HG02678 (cell line): ENCODE measurements around the gene DRICH1.
"Not testable (repeated sequence)": the region's sequence is repeated elsewhere in the genome, so short reads cannot be mapped to it uniquely, and the experiment has no call there.

Experiments used
- ATAC-seq: cut with Tn5 transposase; IDR thresholded peaks from one replicate; pipeline ENCODE4 v1.9.1; 2021; ENCODE audit warnings: mild to moderate bottlenecking, moderate library complexity; ENCODE audit not compliant: unreplicated experiment

DRICH1 gene, protein sequence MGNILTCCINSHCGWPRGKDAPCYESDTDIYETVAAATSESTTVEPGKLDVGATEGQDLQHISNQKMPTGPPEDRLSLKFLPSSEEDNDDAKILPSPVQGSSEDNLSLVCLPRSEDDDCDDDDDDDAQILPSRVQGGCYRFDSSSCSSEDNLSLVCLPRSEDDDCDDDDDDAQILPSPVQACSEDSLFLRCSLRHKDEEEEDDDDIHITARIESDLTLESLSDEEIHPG

DNA sequence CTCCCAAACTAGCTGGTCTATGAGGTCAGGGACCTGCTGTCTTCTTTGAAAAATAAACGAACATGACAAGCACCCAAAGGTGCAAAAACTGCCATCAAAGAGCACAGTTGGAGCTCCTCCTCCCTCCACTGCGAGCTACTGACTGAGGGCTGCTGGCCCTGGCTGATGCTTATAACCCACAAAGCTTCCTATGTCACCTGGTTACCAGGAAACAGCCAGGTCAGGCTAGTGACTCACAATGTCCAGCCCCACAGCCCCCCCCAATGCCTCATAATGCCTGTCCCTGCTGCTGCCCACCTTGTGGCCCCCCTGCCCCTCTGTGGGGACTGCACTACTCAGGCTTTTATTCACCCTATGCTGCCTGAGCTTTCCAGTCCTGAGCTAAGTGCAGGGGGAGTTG lies at the start of gene DRICH1:
DRICH1 (minus strand) TSS at position 144 of the 400 bp plus-strand sequence. CDS start 298 bp downstream, outside the sequence.
- ATAC-seq: no peak

DNA sequence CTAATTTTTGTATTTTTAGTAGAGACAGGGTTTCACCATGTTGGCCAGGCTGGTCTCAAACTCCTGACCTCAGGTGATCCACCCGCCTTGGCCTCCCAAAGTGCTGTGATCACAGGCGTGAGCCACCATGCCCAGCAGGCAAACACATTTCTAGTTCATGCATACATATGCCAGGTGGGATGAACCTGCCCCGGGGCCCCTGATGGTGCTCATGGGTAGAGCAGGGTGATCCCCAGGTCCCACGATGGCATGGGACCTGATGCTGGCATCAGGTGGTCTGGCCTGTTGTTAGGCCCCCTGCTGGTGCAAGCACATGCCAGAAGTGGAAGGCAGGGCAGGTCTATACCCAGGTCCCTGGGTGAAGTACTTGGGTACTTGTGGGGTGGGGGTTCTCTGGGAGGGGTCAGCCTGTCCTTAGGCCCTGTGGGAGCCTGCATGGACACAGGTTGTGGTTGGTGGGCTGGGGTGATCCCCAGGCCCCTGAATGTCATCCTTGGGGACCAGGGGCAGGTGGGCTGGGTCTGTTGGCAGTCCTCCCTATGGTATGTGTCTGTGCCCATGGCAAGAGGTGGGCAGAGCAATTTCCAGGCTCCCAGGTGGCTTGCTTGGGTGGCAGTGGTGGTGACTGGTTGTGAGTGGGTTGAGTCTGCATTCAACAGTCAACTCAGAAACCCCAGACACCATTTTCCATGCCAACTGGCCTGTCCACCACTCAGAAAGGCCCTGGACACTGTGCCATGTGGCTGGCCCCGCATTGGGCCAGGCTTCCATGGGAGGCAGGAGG lies 49.1 kb upstream of the DRICH1 start:
- ATAC-seq: no peak

DNA sequence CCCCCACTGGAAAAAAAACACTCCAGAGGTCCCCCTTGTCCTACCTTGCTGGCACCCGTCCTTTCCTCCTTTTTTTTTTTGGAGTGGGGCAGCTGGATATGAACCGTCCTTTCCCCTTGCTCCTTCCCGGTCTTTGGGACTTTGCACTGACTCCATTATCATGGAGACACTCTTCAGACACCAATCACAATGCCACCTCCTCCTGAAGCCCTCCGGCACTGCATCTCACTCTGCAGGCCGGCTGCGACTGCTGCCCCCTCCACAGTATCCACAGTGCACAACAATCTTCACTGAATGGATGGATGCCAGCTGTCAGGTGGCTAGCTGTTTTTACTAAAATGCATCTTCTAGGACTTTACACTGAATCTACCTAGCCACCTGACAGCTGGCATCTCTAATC lies 46.0 kb upstream of the DRICH1 start:
- no peak for ATAC-seq

DNA sequence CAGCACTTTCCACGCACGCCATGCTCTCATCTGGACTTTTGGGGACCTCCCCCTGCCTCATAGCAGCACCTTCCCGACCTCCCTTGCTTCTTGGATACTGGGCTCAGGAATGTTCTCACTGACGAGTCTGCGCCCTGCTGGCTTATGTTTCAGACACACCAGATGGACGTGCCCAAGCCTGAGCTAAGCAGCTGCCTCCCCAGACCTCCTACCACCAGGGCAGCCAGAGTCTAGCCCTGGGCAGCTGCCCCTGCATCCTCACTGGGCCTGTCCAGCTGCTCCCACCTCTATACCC lies 45.5 kb upstream of the DRICH1 start:
- no peak for ATAC-seq

DNA sequence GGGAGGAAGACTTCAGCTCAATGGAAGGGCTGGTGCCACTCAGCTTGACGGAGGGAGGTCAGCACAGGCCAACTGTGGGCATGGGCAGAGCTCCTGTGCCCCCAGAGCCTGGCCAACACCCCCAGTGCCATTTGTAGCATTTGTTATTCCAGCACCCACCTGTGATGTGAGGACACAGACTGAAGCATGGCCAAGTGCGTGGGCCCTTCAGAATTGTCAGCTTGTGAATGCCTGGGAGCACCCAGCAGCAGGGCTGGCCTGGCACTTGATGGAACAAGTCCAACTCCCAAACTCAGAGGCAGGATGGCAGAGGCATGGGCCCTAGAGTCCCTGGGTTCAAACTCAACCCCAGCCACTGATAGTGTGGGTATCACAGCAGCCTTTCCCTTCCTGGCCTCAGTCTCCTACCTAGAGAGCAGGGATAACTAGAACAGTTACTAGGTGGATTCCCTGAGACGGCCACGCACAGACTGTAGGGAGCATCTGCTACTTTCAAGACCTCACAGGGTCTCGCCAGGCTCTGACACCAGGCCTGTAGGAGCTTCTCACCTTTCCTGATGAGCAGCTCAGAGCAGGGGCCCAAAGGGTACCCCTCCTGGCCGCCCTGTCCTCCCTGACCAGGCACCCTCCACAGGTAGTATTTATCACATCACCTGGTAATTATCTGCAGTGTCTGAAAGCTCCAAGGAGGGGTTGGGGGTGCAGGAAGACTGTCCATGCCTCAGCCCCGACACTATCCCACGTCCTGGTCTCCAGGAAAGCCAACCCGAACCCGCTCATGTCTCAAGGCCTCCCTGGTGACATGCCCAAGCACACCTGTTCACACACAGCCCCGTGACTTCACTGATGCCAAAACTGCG lies 45.0 kb upstream of the DRICH1 start:
- not testable (repeated sequence) for ATAC-seq

DNA sequence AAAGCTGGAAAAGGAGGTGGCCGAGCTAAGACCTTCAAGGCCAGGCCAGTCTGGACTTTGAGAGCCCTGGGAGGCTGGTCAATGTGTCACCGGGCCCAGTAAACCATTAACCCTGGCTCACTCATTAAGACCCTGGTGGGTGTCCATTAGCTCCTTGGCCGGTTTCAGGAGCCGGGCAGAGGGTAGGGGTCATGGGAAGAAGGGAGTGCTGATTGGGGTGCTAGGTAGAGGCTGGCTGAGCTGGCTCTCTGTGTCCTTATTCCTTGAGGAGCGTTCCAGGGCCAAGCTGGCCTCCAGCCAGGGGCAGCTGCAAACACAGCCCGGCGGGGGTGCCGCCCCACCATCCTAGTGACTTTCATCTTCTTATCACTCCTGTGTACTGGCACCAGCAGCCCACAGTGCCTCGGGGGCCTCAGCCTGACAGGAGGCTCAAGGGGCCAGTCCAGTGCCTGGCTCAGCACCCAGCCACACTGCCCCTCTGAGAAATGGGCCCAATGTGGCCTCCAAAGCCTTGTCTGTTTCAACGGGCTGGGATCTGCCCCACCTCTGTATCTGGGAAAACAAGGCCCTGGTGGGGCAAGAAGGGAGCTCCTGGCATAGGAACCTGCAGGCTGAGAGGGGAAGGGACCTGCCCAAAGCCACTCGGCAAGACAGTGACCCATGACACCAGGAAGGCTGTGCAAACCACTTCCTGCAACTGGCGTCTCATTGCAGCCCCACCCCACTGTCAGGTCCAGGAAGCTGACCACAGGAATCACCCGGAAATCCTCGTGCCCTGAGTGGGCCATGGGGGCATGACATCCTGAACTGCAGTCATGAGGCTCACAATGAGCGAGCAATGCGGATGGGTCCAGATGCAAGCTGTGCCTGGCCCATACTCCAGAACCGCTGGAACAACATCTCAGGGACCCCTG lies 43.6 kb upstream of the DRICH1 start:
- ATAC-seq: no peak

DNA sequence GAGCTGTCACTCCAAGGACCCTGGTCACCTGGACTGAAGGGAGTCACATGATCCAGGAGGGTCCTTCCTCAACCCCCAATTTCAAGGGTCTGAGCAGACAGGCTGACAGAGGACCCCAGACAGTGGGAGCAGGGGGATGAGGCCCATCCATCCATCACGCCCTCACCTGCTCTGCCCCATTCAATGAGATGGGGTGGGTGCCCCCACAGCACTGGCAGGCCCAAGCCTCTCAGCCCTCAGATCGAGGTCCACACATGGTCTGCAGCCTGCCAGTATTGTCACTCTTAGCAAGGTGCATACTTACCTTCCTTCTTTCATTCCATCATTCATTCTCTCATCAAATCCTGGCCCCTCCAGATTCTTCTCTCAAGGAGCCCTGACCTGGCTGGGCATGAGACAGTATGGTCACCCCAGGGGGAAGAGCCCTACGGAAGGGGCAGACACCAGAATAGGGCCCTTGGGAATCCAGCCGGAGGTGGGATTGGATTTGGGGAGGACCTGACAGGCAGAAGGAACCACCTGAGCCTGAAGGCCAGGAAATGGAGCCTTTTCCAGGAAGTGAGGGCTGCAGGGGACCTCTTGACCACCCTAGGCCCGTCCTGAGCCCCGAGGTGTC lies 42.9 kb upstream of the DRICH1 start:
- not testable (repeated sequence) for ATAC-seq

DNA sequence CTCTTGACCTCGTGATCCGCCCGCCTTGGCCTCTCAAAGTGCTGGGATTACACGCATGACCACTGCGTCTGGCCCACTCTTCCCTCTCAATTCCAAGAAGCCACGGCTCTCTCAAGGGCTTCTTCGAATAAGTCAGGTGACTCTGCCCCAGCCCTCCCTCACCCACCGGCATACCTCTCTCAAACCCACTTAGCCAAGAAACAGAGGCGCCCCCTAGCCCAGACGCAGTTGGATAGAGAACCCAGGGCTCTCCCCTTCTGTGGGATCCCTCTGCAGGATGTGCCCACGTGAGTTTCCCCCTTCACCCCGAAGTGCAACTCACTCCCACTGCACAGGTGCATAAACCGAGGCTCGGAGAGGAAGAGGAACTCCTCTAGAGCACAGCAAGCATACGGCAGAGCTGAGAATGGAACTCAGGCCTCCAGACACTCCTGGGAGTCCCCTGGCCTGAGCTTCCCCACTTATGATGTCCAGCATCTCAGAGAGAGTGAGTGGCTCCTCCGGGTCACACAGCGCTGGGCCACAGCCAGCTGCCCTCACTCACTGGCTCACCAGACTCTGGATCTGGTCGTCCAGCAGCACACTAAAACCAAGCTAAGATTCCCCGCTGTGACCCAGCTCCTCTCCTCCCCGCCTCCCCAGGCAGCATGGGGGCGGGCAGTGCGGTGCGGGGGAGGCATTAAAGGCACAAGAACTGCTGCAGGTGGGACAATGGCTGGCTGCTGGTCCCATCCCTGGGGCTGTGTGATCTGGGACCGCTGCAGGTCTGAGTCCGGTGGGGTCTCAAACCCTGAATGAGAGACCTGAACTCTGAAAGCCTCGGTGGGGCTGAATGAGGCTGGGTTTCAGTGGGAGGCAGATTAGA lies 41.9 kb upstream of the DRICH1 start:
- no peak for ATAC-seq

DNA sequence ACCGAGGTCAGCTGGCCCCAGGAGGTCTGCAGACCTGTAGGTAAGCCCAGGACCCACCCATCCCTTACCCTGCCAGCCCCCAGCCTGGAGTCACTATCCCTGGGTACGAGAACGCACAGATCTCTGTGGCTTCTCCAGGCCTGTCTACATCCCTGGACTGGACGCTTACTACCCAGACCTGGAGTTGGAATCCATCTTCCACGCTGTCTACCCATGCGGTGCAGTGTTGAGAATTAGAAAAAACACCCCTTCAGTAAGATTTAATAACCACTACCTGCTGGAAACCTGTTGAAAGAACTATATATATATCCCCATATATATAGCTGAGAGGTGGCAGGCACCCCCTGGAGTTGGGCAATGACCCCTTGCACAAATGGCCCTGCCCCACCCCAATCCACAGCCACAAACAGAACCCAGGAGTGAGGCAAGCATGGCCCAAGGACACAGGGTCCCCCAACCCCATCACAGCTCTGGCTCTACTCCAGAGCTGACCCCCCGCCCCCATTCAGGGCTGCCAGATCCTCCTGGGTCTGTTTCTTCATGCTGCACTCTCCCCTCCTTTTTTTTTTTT lies 41.0 kb upstream of the DRICH1 start:
- no peak for ATAC-seq

DNA sequence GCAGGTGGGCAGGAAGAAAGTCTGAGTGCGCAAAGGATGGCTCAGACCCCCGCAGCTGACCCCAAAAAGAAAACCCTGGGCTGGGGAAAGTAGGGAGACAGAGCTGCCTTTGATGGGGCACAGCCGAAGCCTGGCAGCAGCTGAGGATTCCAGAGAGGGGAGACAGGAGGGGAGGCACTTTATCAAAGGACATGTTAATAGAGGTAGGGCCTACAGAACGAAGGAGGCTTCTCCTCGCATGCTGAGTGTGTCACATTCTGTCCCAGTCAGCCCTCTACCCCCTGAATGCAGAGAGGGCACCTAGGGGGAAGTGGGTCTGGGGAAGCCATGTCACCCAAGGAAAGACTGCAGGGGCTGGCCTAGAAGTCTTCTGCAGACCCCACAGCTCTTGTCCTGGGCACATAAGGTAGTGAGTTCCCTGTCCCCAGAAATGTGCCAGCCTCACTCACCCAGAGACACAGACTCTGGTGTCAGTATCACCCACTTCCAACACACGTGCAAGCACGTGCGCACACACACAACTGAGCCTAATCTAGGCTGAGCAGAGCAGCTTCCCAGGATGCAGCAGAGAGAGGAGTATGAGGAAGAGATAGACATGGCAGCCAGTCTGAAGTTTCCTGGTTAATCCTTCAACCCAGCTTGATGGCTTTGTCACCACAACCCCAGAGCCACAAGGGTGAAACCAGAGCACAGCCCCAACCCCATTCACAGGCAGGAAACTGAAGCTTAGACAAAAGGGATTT lies 40.4 kb upstream of the DRICH1 start:
- not testable (repeated sequence) for ATAC-seq

DNA sequence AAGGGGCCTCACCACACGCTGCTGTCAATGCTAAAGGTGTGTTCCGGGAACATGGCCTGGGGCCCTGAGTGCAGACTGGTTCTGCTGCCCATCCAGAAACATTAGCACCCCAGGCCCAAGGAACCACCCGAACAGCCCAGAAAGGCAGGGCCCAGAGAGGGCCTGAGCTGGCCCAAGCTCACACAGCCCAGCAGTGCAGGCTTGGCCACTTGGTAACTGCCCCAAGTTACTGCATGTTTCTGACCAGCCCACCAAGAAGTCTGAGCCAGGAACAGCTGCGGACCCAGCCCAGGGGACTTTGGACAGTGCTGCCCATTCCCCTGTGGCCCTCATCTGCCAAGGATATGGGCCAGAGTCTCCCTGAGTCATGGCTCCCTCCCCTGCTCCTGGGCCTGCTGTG lies 39.3 kb upstream of the DRICH1 start:
- not testable (repeated sequence) for ATAC-seq

DNA sequence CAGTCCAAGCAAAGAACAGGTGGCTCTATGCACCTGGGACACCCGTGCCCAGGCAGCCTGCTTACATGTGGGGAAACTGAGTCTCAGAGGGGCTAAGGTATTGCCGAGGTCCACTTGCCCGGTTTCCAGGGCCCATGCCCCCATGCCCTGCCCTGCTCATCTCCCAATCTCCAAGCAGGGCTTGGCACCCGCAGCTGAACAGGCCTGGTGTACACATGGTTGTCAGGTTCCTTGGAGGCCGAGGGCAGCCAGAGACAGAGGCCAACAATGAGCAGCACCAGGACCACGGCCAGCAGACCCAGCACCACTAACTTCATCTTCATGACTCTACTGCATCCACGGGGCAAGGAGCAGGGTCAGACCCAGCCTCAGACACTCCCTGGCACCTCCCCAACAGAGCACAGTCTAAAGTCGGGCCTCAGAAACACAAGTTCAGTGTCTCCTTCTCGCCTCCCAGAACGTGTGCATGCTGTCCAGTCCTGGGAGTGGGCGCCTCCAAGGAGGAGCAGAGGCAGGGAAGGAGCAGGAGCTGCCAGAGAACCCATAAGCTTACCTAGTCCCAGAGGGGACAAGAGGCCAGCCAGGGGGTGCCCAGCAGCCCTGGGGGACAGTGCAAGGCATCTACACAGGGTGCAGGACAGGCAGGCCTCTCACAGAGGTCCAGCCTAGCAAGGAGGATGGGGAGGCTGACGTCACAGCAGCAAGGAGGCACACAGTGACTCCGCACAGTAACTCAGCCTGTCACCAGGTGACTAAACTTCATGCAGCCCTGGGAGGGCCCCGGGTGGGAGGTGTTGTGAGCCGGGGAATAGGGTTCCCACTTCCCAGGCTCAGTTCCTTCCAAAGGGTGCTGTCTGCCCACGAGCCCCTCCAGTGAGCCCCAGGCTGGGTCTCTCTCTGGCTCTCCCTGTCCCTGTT lies 38.5 kb upstream of the DRICH1 start:
- ATAC-seq: no peak

DNA sequence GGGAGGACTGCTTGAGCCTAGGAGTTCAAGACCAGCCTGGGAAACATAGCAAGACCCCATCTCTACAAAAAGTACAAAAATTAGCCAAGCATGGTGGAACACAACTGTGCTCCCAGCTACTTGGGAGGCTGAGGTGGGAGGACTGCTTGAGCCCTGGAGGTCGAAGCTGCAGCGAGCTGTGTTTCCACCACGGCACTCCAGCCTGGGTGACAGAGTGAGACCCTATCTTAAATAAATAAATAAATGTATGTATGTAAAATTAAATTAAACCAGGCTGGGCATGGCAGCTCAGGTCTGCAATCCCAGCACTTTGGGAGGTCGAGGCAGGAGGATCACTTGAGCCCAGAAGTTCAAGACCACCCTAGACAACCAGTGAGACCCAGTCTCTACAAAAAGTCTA lies 28.3 kb upstream of the DRICH1 start:
- ATAC-seq: not testable (repeated sequence)

DNA sequence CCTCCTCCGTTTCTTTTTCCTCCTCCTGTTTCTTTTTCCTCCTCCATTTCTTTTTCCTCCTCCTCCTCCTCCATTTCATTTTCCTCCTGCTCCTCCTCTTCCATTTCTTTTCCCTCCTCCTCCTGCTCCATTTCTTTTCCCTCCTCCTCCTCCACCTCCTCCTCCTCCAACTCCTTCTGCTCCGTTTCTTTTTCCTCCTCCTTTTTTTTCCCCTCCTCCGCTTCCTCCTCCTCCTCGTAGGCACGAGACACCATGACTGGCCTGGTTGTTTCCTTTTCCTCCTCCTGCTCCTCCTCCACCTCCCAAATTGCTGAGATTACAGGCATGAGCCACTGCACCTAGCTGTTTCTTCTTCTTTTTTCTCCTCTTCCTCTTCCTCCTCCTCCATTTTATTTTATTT lies 25.6 kb upstream of the DRICH1 start:
- ATAC-seq: no peak

DNA sequence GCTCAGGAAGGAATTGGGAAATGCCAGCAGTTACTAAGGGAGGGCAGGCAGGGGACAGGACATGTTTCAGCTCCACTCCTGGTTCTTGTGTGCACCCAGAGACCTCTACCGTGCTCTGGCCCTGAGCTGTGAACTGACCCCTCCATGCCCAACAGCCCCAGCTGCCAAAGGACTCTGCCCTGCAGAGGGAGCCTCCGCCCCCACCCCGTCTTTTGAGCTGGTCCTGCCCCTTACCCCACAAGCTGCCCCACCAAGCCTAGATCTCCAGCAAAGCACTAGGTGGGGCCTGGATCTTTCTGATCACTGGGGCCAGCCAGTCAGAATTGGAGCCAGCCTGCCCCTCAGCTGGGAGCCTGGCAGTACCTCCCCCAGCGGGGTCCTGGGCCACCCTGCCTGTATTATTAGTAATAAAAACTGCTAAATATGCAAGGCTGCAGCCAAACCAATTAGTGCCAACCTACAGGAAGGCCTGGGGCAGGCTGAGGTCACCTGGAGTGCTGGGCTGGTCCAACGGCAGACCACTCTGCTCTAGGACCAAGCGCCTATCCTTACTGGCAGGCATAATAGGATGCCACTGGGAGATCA lies 23.9 kb upstream of the DRICH1 start:
- no peak for ATAC-seq

DNA sequence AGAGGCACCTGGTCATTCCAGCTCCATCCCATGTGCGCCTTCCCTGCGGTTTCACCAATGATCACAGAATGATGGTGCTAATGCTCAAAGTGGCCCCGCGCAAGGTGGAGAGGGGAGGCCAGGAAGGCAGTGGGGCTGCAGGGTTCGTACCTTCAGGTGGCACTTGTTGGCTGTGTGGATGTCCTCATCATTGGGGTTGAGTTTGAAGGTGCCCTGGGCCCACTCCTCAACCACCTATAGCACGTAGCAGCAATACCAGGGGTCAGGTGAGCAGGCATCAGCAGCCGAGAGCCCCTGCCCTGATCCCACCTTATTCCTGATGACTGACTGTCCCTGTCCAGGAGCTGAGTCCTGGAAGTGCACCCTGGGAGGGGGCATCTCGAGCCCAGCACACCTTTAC lies 20.6 kb upstream of the DRICH1 start:
- ATAC-seq: no peak

DNA sequence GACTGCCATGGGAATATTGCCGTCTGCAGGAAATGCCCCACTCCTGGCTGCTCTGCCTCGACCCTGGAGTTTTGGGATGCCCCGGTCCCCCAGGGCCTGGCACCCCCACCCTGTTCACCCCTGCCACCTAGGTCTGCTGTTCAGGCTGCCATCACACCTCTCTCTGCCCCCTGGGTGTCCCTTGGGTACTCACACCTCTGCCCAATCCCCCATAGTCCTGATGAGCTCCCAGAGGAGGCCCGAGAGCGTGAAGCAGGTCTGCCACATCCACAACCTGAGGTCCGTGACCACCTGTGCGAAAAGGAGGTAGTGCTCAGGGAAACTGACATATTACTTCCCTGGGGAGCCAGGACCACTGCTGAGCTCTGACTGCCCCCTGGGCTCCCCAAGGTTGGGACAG lies 20.2 kb upstream of the DRICH1 start:
- no peak for ATAC-seq
